Activated CD4-positive, alpha-beta T cell treated with anti-CD3 and anti-CD28 coated beads, Interleukin-2, amount 10 ng/mL, durations not matched to agents 24 days and 14 days (primary cell): Measurements from ENCODE around the gene MXD1. TPM values are rescaled to one million over a fixed set of nuclear protein-coding genes. Genes with fewer than 3 reads are reported as not detected.

Source experiments
- DNase-seq: peaks from one replicate; pipeline ENCODE4 v3.0.0; 2022
- H3K27ac Mint-ChIP-seq: one replicate; pipeline ENCODE4 v1.8.0; 2022; ENCODE audit warnings: mild to moderate bottlenecking, mixed read lengths
- H3K27me3 Mint-ChIP-seq: one replicate; pipeline ENCODE4 v1.8.0; 2022; ENCODE audit warnings: mixed read lengths
- H3K36me3 Mint-ChIP-seq: one replicate; pipeline ENCODE4 v1.8.0; 2022; ENCODE audit warnings: low read depth, mild to moderate bottlenecking, mixed read lengths
- H3K4me1 Mint-ChIP-seq: one replicate; pipeline ENCODE4 v1.8.0; 2021; ENCODE audit warnings: mixed read lengths
- H3K4me3 Mint-ChIP-seq: one replicate; pipeline ENCODE4 v1.8.0; 2022; ENCODE audit warnings: mild to moderate bottlenecking, moderate library complexity, mixed read lengths
- H3K9me3 Mint-ChIP-seq: one replicate; pipeline ENCODE4 v1.8.0; 2021; ENCODE audit warnings: mixed read lengths
- intact Hi-C: fragments of 100-400 bp; cut with micrococcal nuclease; formaldehyde crosslinking; loops from one replicate; pipeline ENCODE4 v1.15.1; 2023
- total RNA-seq: library from RNA; stranded (reverse); gene quantifications from 2 replicates; pipeline ENCODE4 v1.2.3, GENCODE V29; 2022

Gene MXD1
- total RNA-seq, 1 donor from 2014 or later, result 11.7 TPM

- Mint-ChIP-seq H3K4me1 (peaks cover 3% of the 10 kb centered on the region), H3K4me3 (no peak overlapping the region), H3K9me3 (peaks cover 3% of the 10 kb centered on the region), H3K27me3 (no peaks in the 10 kb centered on the region), H3K36me3 (peaks cover 1% of the 10 kb centered on the region), H3K27ac (no peak overlapping the region)
- intact Hi-C loops, result no loop called here
- DNase-seq, result no peak
Observed at GRCh38 chr2:69983392-69983966, 68.6 kb downstream of the MXD1 start.

DNA sequence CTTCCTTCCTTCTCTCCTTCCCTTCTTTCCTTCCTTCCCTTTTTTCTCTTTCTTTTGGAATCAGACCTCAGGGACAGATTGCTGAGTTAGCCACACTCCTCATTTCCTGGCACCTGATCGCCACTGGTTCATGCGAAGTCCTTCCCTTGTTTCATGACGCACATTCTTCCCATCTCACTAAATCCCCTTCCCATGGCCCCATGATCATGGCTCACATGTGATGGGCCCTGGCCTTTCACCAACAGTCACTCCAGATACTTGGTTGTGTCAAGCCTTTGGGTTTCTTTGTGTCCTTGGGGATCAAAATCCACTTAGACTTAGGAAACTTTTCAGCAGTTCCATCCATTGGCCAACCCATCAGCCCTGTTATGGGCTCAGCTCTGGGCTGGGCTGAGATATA, 70.3 kb downstream of the MXD1 start:
- Mint-ChIP-seq H3K27me3 (no peaks in the 10 kb centered on the region), H3K4me3 (no peak overlapping the region), H3K27ac (no peak overlapping the region), H3K36me3 (no peaks in the 10 kb centered on the region), H3K9me3 (peaks cover 3% of the 10 kb centered on the region), H3K4me1 (peaks cover 8% of the 10 kb centered on the region)
- intact Hi-C loops, result no loop called here
- no peak for DNase-seq

DNA sequence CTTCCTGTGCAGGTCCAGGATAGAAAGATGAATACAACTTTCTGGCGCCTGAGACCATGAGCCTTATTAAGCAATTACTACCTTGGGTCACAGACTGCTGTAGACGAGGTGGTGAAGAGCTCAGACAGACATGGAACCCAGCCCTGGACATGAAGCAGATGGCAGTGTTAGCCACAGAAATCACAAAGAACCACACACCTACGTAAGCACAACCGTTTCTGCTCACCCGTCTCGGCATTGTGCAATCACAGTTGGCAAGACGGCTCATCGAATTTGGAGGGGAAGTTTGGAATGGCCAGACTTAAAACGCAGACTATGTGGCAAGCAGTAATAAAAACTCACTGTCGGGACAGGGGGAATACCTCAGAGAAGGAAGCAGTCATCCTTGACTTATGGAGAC, 70.8 kb downstream of the MXD1 start:
- intact Hi-C loops, result no loop called here
- H3K4me1 Mint-ChIP-seq, result peaks cover 8% of the 10 kb centered on the region
- no peaks in the 10 kb centered on the region for H3K27me3 Mint-ChIP-seq
- H3K27ac Mint-ChIP-seq, result no peak overlapping the region
- H3K4me3 Mint-ChIP-seq, result no peak overlapping the region
- no peak for DNase-seq
- peaks cover 3% of the 10 kb centered on the region for H3K9me3 Mint-ChIP-seq
- peaks cover 2% of the 10 kb centered on the region for H3K36me3 Mint-ChIP-seq

- Mint-ChIP-seq H3K4me3 (no peak overlapping the region), H3K36me3 (peaks cover 2% of the 10 kb centered on the region), H3K9me3 (peaks cover 3% of the 10 kb centered on the region), H3K27ac (no peak overlapping the region), H3K27me3 (no peaks in the 10 kb centered on the region), H3K4me1 (peaks cover 12% of the 10 kb centered on the region)
- intact Hi-C loops, result no loop called here
- DNase-seq, result no peak
Observed at GRCh38 chr2:69986691-69987090, 71.8 kb downstream of the MXD1 start.

DNA sequence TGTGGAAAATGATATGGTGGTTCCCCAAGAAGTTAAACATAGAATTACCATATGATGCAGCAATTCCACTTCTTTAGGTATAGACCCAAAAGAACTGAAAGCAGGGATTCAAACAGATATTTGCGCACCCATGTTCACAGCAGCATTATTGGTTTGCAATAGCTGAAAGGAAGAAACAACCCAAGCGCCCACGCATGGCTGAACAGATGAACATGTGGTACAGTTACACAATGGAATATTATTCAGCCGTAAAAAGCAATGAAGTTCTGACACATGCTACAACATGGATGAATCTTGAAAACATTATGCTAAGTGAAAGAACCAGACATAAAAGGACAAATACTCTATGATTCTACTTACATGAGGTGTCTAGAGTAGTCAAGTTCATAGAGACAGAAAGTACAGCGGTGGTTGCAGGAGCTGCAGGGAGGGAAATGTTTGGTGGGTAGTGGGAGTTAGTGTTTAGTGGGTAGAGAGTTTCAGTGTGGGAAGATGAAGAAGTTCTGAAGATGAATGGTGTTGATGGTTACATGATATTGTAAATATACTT, 73.3 kb downstream of the MXD1 start:
- Mint-ChIP-seq H3K27ac (peak overlapping the region; percentile 56), H3K36me3 (peaks cover 2% of the 10 kb centered on the region), H3K9me3 (peaks cover 3% of the 10 kb centered on the region), H3K27me3 (no peaks in the 10 kb centered on the region), H3K4me3 (no peak overlapping the region), H3K4me1 (peaks cover 12% of the 10 kb centered on the region)
- intact Hi-C loops, result no loop called here
- no peak for DNase-seq

- Mint-ChIP-seq H3K4me1 (peaks cover 14% of the 10 kb centered on the region), H3K9me3 (peaks cover 3% of the 10 kb centered on the region), H3K36me3 (peaks cover 6% of the 10 kb centered on the region), H3K4me3 (no peak overlapping the region), H3K27ac (no peak overlapping the region), H3K27me3 (no peaks in the 10 kb centered on the region)
- intact Hi-C loops, result no loop called here
- no peak for DNase-seq
Observed at GRCh38 chr2:69989009-69989408, 74.1 kb downstream of the MXD1 start.

DNA sequence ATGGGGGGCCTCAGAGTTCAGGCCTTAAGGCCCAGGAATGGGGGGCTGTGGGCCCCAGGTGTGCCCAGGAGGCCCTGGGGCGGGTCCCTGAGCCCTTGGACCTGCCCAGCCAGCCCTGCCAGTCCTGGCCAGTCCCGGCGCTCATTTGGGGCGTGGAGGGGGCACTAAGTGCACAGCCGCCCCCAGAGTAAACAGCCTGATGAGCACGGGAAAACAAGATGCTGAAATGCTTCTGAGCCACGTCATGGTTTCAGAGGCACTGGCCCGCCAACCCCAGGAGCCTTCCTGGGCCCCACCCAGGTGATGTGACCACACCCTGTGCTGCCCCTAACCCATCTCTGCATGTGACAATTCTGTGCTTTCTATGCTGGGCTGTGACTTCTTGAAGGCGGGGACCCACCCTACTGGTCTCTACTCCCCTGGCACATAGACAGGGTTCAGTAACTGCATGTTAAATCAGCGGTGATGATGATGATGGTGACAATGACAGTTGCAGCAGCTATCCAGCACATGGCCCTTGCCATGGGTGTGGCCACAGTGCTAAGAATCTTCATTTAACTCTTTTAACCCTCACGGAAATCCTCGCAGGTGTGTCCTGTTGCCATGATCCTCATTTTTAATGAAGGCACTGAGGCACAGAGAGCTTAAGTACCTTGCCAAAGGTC, 74.7 kb downstream of the MXD1 start:
- no peak overlapping the region for H3K4me3 Mint-ChIP-seq
- H3K27ac Mint-ChIP-seq, result no peak overlapping the region
- peaks cover 8% of the 10 kb centered on the region for H3K36me3 Mint-ChIP-seq
- peaks cover 3% of the 10 kb centered on the region for H3K9me3 Mint-ChIP-seq
- no peaks in the 10 kb centered on the region for H3K27me3 Mint-ChIP-seq
- H3K4me1 Mint-ChIP-seq, result peaks cover 14% of the 10 kb centered on the region
- intact Hi-C loops, result no loop called here
- no peak for DNase-seq

Other genes with a start within 250 kb of the MXD1 start
- gene ANXA4, start 173.0 kb upstream of the MXD1 start, total RNA-seq, result 47.4 and 49.0 TPM in 2 replicates
- 25.9 and 28.0 TPM in 2 replicates for gene GMCL1, start 85.4 kb upstream of the MXD1 start, total RNA-seq
- gene SNRNP27, start 21.2 kb upstream of the MXD1 start, total RNA-seq, result 61.1 and 63.3 TPM in 2 replicates
- gene ASPRV1, start 46.5 kb downstream of the MXD1 start, total RNA-seq, result 0.75 and 1.4 TPM in 2 replicates
- 443 and 447 TPM in 2 replicates for gene PCBP1, start 172.4 kb downstream of the MXD1 start, total RNA-seq